ENCODE results near the gene BMP2K.

DNA sequence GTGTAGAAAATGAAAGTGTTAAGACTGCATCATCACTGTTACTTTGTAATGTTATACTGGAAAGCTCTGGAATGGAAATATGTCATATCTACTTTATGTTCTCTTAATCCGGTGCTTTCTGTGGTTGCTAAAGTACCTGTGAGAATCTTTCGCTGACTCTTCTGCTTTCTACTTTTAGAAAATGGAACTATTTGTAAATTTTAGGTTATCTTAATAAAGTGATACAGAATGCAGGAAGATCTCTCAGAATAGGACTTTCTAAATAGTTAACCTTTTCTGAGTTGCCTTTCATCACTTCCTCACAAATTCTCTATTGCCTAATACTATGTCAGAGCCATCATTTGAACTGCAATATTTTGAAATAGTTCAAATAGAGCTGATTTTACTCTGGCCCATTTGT, 69.3 kb downstream of the BMP2K start:
- TF ChIP-seq TAF1 (IDR thresholded peaks at IDR 0.05; ENCODE audit: low read depth, low read length): no peak
- TF ChIP-seq SPI1 (IDR thresholded peaks at IDR 0.05; ENCODE audit: low read depth, low read length): peak; percentile 34; the same call in 1 of the 2 replicates
